C4-2B (cell line): ENCODE results near the gene HSF2BP.

Experiments used
- H3K27ac ChIP-seq: fragments of 450-650 bp; 2 replicates; pipeline ENCODE4 v1.5.1; 2017
- ZFX ChIP-seq: fragments of 450-650 bp; IDR thresholded peaks from 2 replicates; pipeline ENCODE4 v1.6.1; 2017
- TF ChIP-seq, protein P1 (sequence below): fragments of 450-650 bp; conservative IDR thresholded peaks from 2 replicates; pipeline ENCODE4 v1.5.1; 2017; ENCODE audit warnings: mild to moderate bottlenecking

The HSF2BP gene

GRCh38 chr21:43611598-43612369, 47.5 kb downstream of the HSF2BP start:
- TF ChIP-seq ZFX = no peak
- TF ChIP-seq, protein P1, sequence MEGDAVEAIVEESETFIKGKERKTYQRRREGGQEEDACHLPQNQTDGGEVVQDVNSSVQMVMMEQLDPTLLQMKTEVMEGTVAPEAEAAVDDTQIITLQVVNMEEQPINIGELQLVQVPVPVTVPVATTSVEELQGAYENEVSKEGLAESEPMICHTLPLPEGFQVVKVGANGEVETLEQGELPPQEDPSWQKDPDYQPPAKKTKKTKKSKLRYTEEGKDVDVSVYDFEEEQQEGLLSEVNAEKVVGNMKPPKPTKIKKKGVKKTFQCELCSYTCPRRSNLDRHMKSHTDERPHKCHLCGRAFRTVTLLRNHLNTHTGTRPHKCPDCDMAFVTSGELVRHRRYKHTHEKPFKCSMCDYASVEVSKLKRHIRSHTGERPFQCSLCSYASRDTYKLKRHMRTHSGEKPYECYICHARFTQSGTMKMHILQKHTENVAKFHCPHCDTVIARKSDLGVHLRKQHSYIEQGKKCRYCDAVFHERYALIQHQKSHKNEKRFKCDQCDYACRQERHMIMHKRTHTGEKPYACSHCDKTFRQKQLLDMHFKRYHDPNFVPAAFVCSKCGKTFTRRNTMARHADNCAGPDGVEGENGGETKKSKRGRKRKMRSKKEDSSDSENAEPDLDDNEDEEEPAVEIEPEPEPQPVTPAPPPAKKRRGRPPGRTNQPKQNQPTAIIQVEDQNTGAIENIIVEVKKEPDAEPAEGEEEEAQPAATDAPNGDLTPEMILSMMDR = peak; percentile 85
- H3K27ac ChIP-seq = no peak overlapping the region

DNA sequence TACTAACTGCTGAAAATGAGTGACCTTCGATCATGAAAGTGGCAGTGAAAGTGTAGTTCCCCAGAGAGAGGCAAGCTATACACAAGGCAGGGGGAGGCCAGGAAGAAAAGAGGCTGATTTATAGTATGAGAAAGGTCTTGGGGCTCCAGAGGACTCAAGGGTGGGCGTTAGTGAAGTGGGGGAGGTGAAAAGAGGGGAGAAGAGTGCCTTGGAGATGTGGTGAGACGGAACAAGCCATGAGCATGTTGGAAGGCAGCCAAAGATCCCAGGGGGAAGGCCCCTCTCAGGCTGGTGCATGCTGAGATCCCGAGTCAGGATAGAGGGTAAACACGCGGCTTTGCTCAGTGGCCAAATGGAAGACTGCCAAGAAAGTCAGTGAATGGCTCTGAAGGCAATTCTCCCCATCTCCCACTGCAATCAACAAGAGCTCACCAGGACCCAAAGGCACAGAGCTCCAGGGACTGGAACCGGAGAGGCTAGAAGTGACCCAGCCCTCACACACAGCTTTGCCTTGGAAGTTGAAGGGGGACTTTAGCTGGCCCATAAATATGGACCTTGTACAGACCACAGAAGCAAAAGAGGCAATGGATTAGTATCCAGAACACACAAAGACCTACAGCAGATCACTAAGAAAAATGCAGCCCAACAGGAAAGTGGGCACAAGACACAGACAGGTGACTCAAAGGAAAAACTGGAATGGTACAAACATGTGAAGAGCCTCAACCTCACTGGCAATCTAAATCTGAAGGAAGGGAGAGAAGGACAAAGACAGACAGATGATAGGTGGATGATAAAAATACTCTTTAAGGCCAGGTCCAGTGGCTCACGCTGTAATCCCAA, 49.6 kb downstream of the HSF2BP start:
- TF ChIP-seq ZFX = no peak
- TF ChIP-seq, protein P1 = no peak
- H3K27ac ChIP-seq = no peak overlapping the region

GRCh38 chr21:43608664-43609063, 50.6 kb downstream of the HSF2BP start:
- no peak for TF ChIP-seq ZFX
- TF ChIP-seq, protein P1 = no peak
- H3K27ac ChIP-seq = no peak overlapping the region

DNA sequence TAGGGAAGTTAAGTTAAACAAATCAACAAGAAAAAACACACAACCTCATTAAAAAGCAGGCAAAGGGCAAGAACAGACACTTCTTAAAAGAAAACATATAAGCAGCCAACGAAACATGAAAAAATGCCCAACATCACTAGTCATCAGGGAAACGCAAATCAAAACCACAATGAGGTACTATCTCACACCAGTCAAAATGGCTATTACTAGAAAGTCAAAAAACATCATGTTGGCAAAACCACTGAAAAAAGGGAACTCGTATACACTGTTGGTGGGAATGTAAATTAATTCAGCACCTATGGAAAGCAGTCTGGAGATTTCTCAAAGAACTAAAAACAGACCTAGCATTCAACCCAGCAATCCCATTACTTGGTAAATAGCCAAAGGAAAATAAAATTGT, 51.1 kb downstream of the HSF2BP start:
- TF ChIP-seq, protein P1 = no peak
- TF ChIP-seq ZFX = no peak
- no peak overlapping the region for H3K27ac ChIP-seq

- H3K27ac ChIP-seq = no peak overlapping the region
- TF ChIP-seq, protein P1 = no peak
- TF ChIP-seq ZFX = no peak
Observed at GRCh38 chr21:43605320-43606215, 53.7 kb downstream of the HSF2BP start.

- H3K27ac ChIP-seq = no peak overlapping the region
Observed at GRCh38 chr21:43604505-43605204, 54.6 kb downstream of the HSF2BP start.

More at GRCh38 chr21:43604505-43605204, 54.6 kb downstream of the HSF2BP start:
- TF ChIP-seq, protein P1 = no peak
- no peak for TF ChIP-seq ZFX
